GM18909 (cell line): Measurements from ENCODE around the gene HAUS2.
"Not testable (repeated sequence)": the region's sequence is repeated elsewhere in the genome, so short reads cannot be mapped to it uniquely, and the experiment has no call there.

Source experiments
- ATAC-seq: cut with Tn5 transposase; IDR thresholded peaks from one replicate; pipeline ENCODE4 v1.9.1; 2021; ENCODE audit warnings: mild to moderate bottlenecking; ENCODE audit not compliant: unreplicated experiment, poor library complexity

HAUS2 gene

GRCh38 chr15:42548249-42549031, at the start of gene HAUS2, which contains the start of gene LRRC57:
Gene HAUS2 (plus strand): TSS chr15:42548838. CDS start chr15:42548873, 35 bp downstream.
Gene LRRC57 (minus strand): TSS chr15:42548793. CDS start chr15:42548434, 359 bp downstream.
- peak; percentile 88 for ATAC-seq

- no peak for ATAC-seq
Measured at GRCh38 chr15:42499858-42500609, 48.6 kb upstream of the HAUS2 start.

- ATAC-seq, result no peak
Measured at GRCh38 chr15:42502477-42502876, 46.2 kb upstream of the HAUS2 start.

- ATAC-seq, result no peak
Measured at GRCh38 chr15:42503825-42504224, 44.8 kb upstream of the HAUS2 start.

- ATAC-seq, result no peak
Measured at GRCh38 chr15:42504631-42505030, 44.0 kb upstream of the HAUS2 start.

- ATAC-seq, result no peak
Measured at GRCh38 chr15:42507514-42507913, 41.1 kb upstream of the HAUS2 start.

GRCh38 chr15:42508263-42508690, 40.4 kb upstream of the HAUS2 start:
- ATAC-seq, result no peak

- no peak for ATAC-seq
Measured at GRCh38 chr15:42510258-42511006, 38.2 kb upstream of the HAUS2 start.

GRCh38 chr15:42511007-42511391, 37.6 kb upstream of the HAUS2 start:
- no peak for ATAC-seq

- no peak for ATAC-seq
Measured at GRCh38 chr15:42523331-42523730, 25.3 kb upstream of the HAUS2 start.

GRCh38 chr15:42528970-42529369, 19.7 kb upstream of the HAUS2 start:
- no peak for ATAC-seq

GRCh38 chr15:42533246-42533645, 15.4 kb upstream of the HAUS2 start:
- ATAC-seq, result no peak

GRCh38 chr15:42544853-42545629, 3.6 kb upstream of the HAUS2 start:
- ATAC-seq, result no peak

- ATAC-seq, result no peak
Measured at GRCh38 chr15:42547918-42548248, 755 bp upstream of the HAUS2 start.

GRCh38 chr15:42549032-42549491, 424 bp downstream of the HAUS2 start:
- ATAC-seq, result peak; percentile 29

GRCh38 chr15:42549741-42550392, 1.2 kb downstream of the HAUS2 start:
- no peak for ATAC-seq

- ATAC-seq, result no peak
Measured at GRCh38 chr15:42553554-42553953, 4.9 kb downstream of the HAUS2 start.

- ATAC-seq, result not testable (repeated sequence)
Measured at GRCh38 chr15:42556550-42557207, 8.0 kb downstream of the HAUS2 start.

GRCh38 chr15:42558739-42559138, 10.1 kb downstream of the HAUS2 start:
- ATAC-seq, result no peak
